ENCODE data around the gene TAOK2. TPM values are rescaled to one million over a fixed set of nuclear protein-coding genes. Genes with fewer than 3 reads are reported as not detected.

The TAOK2 gene
- total RNA-seq, 1 experiment from 2014 or later, result 99.4 TPM

DNA sequence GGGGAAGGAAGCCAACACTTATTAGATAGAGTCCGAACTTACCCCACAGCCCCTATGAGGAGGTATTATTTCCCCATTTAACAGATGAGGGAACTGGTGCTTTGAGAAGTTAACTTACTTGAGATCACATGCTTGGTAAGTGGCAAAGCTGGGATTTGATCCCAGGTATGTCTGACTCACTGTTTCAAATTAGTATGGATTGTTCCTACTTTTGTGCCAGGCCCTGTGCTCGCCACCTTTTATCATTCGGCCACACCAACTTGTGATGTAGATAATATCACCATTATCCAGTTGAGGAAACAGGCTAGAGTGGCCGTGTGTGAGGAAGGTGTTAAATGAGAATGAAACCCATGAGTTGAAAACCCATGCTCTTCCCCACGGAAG lies 11.1 kb downstream of the TAOK2 start:
- intact Hi-C loops (cut with micrococcal nuclease; ENCODE audit: unreplicated experiment) (no loop called here), in situ Hi-C loops (cut with HindIII; ENCODE audit: low pct_unique_long_range_greater_than_20kb, low sequenced_read_pairs) (no loop called here)
- no TSS peak for BruUV-seq (replicated peaks)
- no peak overlapping the region for H3K4me3 ChIP-seq (ENCODE audit: low read depth in 2 of 2, low read length in 2 of 2)
- peaks cover 29% of the 10 kb centered on the region for H3K36me3 ChIP-seq (ENCODE audit: control insufficient read depth, insufficient read depth, low read length)
- CTCF ChIA-PET, result no interaction called here
- ATAC-seq (no peak), DNase-seq (ENCODE audit: low read depth, low spot score) (no peak)
- POLR2A ChIA-PET, result no interaction called here
- no peak overlapping the region for H3K27ac ChIP-seq (ENCODE audit: low read length)
- TF ChIP-seq POLR2AphosphoS5 (IDR thresholded peaks at IDR 0.05; ENCODE audit: low read depth, low read length), result no peak
- TF ChIP-seq TCF7L2 (IDR thresholded peaks at IDR 0.05; ENCODE audit: low read depth, low read length), result no peak
- TF ChIP-seq SIN3A (IDR thresholded peaks at IDR 0.05; ENCODE audit: borderline replicate concordance, insufficient read depth, low read depth, low read length), result no peak
- no peaks in the 10 kb centered on the region for H3K27me3 ChIP-seq (ENCODE audit: control insufficient read depth, insufficient read depth, low read length)
- H3K4me1 ChIP-seq (ENCODE audit: control insufficient read depth, insufficient read depth, low read length), result no peaks in the 10 kb centered on the region
- no peaks in the 10 kb centered on the region for H3K9me3 ChIP-seq (ENCODE audit: control insufficient read depth, insufficient read depth, low read depth, low read length)

- no peaks in the 10 kb centered on the region for H3K27me3 ChIP-seq (ENCODE audit: control insufficient read depth, insufficient read depth, low read length)
- peaks cover 29% of the 10 kb centered on the region for H3K36me3 ChIP-seq (ENCODE audit: control insufficient read depth, insufficient read depth, low read length)
- in situ Hi-C loops (cut with HindIII; ENCODE audit: low pct_unique_long_range_greater_than_20kb, low sequenced_read_pairs) (no loop called here), intact Hi-C loops (cut with micrococcal nuclease; ENCODE audit: unreplicated experiment) (no loop called here)
- ATAC-seq (no peak), DNase-seq (ENCODE audit: low read depth, low spot score) (no peak)
- ChIA-PET CTCF (interaction anchor here (0.6 kb wide), 1 partner anchor 178 kb away, joined by 3 read pairs; no protein-coding TSS in a partner anchor), POLR2A (no interaction called here)
- H3K4me3 ChIP-seq (ENCODE audit: low read depth in 2 of 2, low read length in 2 of 2), result no peak overlapping the region
- BruUV-seq (replicated peaks), result no TSS peak
- H3K9me3 ChIP-seq (ENCODE audit: control insufficient read depth, insufficient read depth, low read depth, low read length), result no peaks in the 10 kb centered on the region
- H3K27ac ChIP-seq (ENCODE audit: low read length), result no peak overlapping the region
- no peaks in the 10 kb centered on the region for H3K4me1 ChIP-seq (ENCODE audit: control insufficient read depth, insufficient read depth, low read length)
- TF ChIP-seq, protein P1, sequence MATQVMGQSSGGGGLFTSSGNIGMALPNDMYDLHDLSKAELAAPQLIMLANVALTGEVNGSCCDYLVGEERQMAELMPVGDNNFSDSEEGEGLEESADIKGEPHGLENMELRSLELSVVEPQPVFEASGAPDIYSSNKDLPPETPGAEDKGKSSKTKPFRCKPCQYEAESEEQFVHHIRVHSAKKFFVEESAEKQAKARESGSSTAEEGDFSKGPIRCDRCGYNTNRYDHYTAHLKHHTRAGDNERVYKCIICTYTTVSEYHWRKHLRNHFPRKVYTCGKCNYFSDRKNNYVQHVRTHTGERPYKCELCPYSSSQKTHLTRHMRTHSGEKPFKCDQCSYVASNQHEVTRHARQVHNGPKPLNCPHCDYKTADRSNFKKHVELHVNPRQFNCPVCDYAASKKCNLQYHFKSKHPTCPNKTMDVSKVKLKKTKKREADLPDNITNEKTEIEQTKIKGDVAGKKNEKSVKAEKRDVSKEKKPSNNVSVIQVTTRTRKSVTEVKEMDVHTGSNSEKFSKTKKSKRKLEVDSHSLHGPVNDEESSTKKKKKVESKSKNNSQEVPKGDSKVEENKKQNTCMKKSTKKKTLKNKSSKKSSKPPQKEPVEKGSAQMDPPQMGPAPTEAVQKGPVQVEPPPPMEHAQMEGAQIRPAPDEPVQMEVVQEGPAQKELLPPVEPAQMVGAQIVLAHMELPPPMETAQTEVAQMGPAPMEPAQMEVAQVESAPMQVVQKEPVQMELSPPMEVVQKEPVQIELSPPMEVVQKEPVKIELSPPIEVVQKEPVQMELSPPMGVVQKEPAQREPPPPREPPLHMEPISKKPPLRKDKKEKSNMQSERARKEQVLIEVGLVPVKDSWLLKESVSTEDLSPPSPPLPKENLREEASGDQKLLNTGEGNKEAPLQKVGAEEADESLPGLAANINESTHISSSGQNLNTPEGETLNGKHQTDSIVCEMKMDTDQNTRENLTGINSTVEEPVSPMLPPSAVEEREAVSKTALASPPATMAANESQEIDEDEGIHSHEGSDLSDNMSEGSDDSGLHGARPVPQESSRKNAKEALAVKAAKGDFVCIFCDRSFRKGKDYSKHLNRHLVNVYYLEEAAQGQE (IDR thresholded peaks at IDR 0.05; ENCODE audit: insufficient read depth in 1 of 2, low read depth in 2 of 2, low read length in 1 of 2), result no peak
- TF ChIP-seq TCF7L2 (IDR thresholded peaks at IDR 0.05; ENCODE audit: low read depth, low read length) (no peak), CTCF (IDR thresholded peaks at IDR 0.05) (no peak), SIN3A (IDR thresholded peaks at IDR 0.05; ENCODE audit: borderline replicate concordance, insufficient read depth, low read depth, low read length) (no peak), POLR2AphosphoS5 (IDR thresholded peaks at IDR 0.05; ENCODE audit: low read depth, low read length) (no peak)
Observed at GRCh38 chr16:29985271-29985811, 11.7 kb downstream of the TAOK2 start.

- H3K27me3 ChIP-seq (ENCODE audit: control insufficient read depth, insufficient read depth, low read length), result no peaks in the 10 kb centered on the region
- intact Hi-C loops (cut with micrococcal nuclease; ENCODE audit: unreplicated experiment), result no loop called here
- CTCF ChIA-PET, result interaction anchor here (0.6 kb wide), 1 partner anchor 179 kb away, joined by 3 read pairs; no protein-coding TSS in a partner anchor
- in situ Hi-C loops (cut with HindIII; ENCODE audit: low pct_unique_long_range_greater_than_20kb, low sequenced_read_pairs), result no loop called here
- H3K4me3 ChIP-seq (ENCODE audit: low read depth in 2 of 2, low read length in 2 of 2), result no peak overlapping the region
- no peak overlapping the region for H3K27ac ChIP-seq (ENCODE audit: low read length)
- H3K36me3 ChIP-seq (ENCODE audit: control insufficient read depth, insufficient read depth, low read length), result peaks cover 21% of the 10 kb centered on the region
- no peaks in the 10 kb centered on the region for H3K9me3 ChIP-seq (ENCODE audit: control insufficient read depth, insufficient read depth, low read depth, low read length)
- DNase-seq (ENCODE audit: low read depth, low spot score) (no peak), ATAC-seq (no peak)
- no peak for TF ChIP-seq SIN3A (IDR thresholded peaks at IDR 0.05; ENCODE audit: borderline replicate concordance, insufficient read depth, low read depth, low read length)
- TF ChIP-seq CTCF (IDR thresholded peaks at IDR 0.05), result no peak
- no peak for TF ChIP-seq TCF7L2 (IDR thresholded peaks at IDR 0.05; ENCODE audit: low read depth, low read length)
- TF ChIP-seq, protein P1 (IDR thresholded peaks at IDR 0.05; ENCODE audit: insufficient read depth in 1 of 2, low read depth in 2 of 2, low read length in 1 of 2), result no peak
- no peak for TF ChIP-seq POLR2AphosphoS5 (IDR thresholded peaks at IDR 0.05; ENCODE audit: low read depth, low read length)
- H3K4me1 ChIP-seq (ENCODE audit: control insufficient read depth, insufficient read depth, low read length), result no peaks in the 10 kb centered on the region; the same call in 1 of the 2 replicates
- POLR2A ChIA-PET, result no interaction called here
- BruUV-seq (replicated peaks), result no TSS peak
Observed at GRCh38 chr16:29986231-29986630, 12.6 kb downstream of the TAOK2 start.

Measured in Panc1 (cell line).